Measurements from ENCODE around the gene RFX2.

The RFX2 gene

GRCh38 chr19:6056282-6056741 lies 54.0 kb downstream of the RFX2 start:
- FAIRE-seq, result no peak
- DNase-seq (ENCODE audit: insufficient read length), result no peak
- TF ChIP-seq POLR2A (IDR thresholded peaks at IDR 0.05; ENCODE audit: low read depth, low read length) (no peak), POLR2AphosphoS5 (IDR thresholded peaks at IDR 0.05; ENCODE audit: low read depth, low read length) (no peak), TAF1 (IDR thresholded peaks at IDR 0.05; ENCODE audit: borderline replicate concordance, low read depth, low read length) (no peak)

GRCh38 chr19:6055013-6055795 lies 55.1 kb downstream of the RFX2 start:
- FAIRE-seq, result no peak
- TF ChIP-seq POLR2A (IDR thresholded peaks at IDR 0.05; ENCODE audit: low read depth, low read length) (no peak), POLR2AphosphoS5 (IDR thresholded peaks at IDR 0.05; ENCODE audit: low read depth, low read length) (no peak), TAF1 (IDR thresholded peaks at IDR 0.05; ENCODE audit: borderline replicate concordance, low read depth, low read length) (no peak)

GRCh38 chr19:6048793-6049405 lies 61.4 kb downstream of the RFX2 start:
- peak; percentile 81 for DNase-seq (ENCODE audit: insufficient read length)
- peak; percentile 84 for FAIRE-seq
- TF ChIP-seq POLR2AphosphoS5 (IDR thresholded peaks at IDR 0.05; ENCODE audit: low read depth, low read length), result no peak
- TF ChIP-seq TAF1 (IDR thresholded peaks at IDR 0.05; ENCODE audit: borderline replicate concordance, low read depth, low read length), result no peak
- no peak for TF ChIP-seq POLR2A (IDR thresholded peaks at IDR 0.05; ENCODE audit: low read depth, low read length)

More at GRCh38 chr19:6055013-6055795, 55.1 kb downstream of the RFX2 start:
- no peak for DNase-seq (ENCODE audit: insufficient read length)

- FAIRE-seq (peak; percentile 75), DNase-seq (ENCODE audit: insufficient read length) (no peak)
- no peak for TF ChIP-seq POLR2A (IDR thresholded peaks at IDR 0.05; ENCODE audit: low read depth, low read length)
- TF ChIP-seq TAF1 (IDR thresholded peaks at IDR 0.05; ENCODE audit: borderline replicate concordance, low read depth, low read length), result no peak
- no peak for TF ChIP-seq POLR2AphosphoS5 (IDR thresholded peaks at IDR 0.05; ENCODE audit: low read depth, low read length)
Observed at GRCh38 chr19:6048348-6048747, 62.0 kb downstream of the RFX2 start.

GRCh38 chr19:6047741-6048251 lies 62.5 kb downstream of the RFX2 start:
- FAIRE-seq (peak; percentile 33), DNase-seq (ENCODE audit: insufficient read length) (no peak)
- TF ChIP-seq POLR2AphosphoS5 (IDR thresholded peaks at IDR 0.05; ENCODE audit: low read depth, low read length) (no peak), TAF1 (IDR thresholded peaks at IDR 0.05; ENCODE audit: borderline replicate concordance, low read depth, low read length) (no peak), POLR2A (IDR thresholded peaks at IDR 0.05; ENCODE audit: low read depth, low read length) (no peak)

- FAIRE-seq, result no peak
- TF ChIP-seq POLR2A (IDR thresholded peaks at IDR 0.05; ENCODE audit: low read depth, low read length), result no peak
- no peak for TF ChIP-seq POLR2AphosphoS5 (IDR thresholded peaks at IDR 0.05; ENCODE audit: low read depth, low read length)
- TF ChIP-seq TAF1 (IDR thresholded peaks at IDR 0.05; ENCODE audit: borderline replicate concordance, low read depth, low read length), result no peak
- DNase-seq (ENCODE audit: insufficient read length), result no peak
Observed at GRCh38 chr19:6047256-6047655, 63.0 kb downstream of the RFX2 start.

GRCh38 chr19:6045108-6045507 lies 65.2 kb downstream of the RFX2 start:
- no peak for DNase-seq (ENCODE audit: insufficient read length)
- no peak for FAIRE-seq
- no peak for TF ChIP-seq TAF1 (IDR thresholded peaks at IDR 0.05; ENCODE audit: borderline replicate concordance, low read depth, low read length)
- no peak for TF ChIP-seq POLR2A (IDR thresholded peaks at IDR 0.05; ENCODE audit: low read depth, low read length)
- TF ChIP-seq POLR2AphosphoS5 (IDR thresholded peaks at IDR 0.05; ENCODE audit: low read depth, low read length), result no peak

- FAIRE-seq, result no peak
- no peak for DNase-seq (ENCODE audit: insufficient read length)
- no peak for TF ChIP-seq POLR2A (IDR thresholded peaks at IDR 0.05; ENCODE audit: low read depth, low read length)
- TF ChIP-seq TAF1 (IDR thresholded peaks at IDR 0.05; ENCODE audit: borderline replicate concordance, low read depth, low read length), result no peak
- TF ChIP-seq POLR2AphosphoS5 (IDR thresholded peaks at IDR 0.05; ENCODE audit: low read depth, low read length), result no peak
Observed at GRCh38 chr19:6044056-6044805, 66.1 kb downstream of the RFX2 start.

GRCh38 chr19:6042776-6043726 lies 67.2 kb downstream of the RFX2 start:
- DNase-seq (ENCODE audit: insufficient read length) (no peak), FAIRE-seq (no peak)
- no peak for TF ChIP-seq POLR2AphosphoS5 (IDR thresholded peaks at IDR 0.05; ENCODE audit: low read depth, low read length)
- TF ChIP-seq POLR2A (IDR thresholded peaks at IDR 0.05; ENCODE audit: low read depth, low read length), result no peak
- no peak for TF ChIP-seq TAF1 (IDR thresholded peaks at IDR 0.05; ENCODE audit: borderline replicate concordance, low read depth, low read length)

GRCh38 chr19:6041991-6042481 lies 68.3 kb downstream of the RFX2 start:
- no peak for DNase-seq (ENCODE audit: insufficient read length)
- TF ChIP-seq POLR2A (IDR thresholded peaks at IDR 0.05; ENCODE audit: low read depth, low read length), result no peak
- TF ChIP-seq POLR2AphosphoS5 (IDR thresholded peaks at IDR 0.05; ENCODE audit: low read depth, low read length), result no peak
- FAIRE-seq, result no peak
